ENCODE measurements around the gene H2BW1. TPM values are rescaled to one million over a fixed set of nuclear protein-coding genes. Genes with fewer than 3 reads are reported as not detected.
"Not testable (repeated sequence)": the region's sequence is repeated elsewhere in the genome, so short reads cannot be mapped to it uniquely, and the experiment has no call there.

The H2BW1 gene
- total RNA-seq, 4 donors from 2014 or later = not detected

- no peak for TF ChIP-seq CTCF (IDR thresholded peaks at IDR 0.05; ENCODE audit: low read depth)
Measured at GRCh38 chrX:104008831-104009230, 4.7 kb downstream of the H2BW1 start.

GRCh38 chrX:103999234-103999633, 14.3 kb downstream of the H2BW1 start:
- TF ChIP-seq CTCF (IDR thresholded peaks at IDR 0.05; ENCODE audit: low read depth) = no peak

GRCh38 chrX:103962411-103963278, 50.9 kb downstream of the H2BW1 start, which contains the start of gene TMSB15B:
Gene TMSB15B, plus strand, starts transcription at chrX:103962627.
- TF ChIP-seq CTCF (IDR thresholded peaks at IDR 0.05; ENCODE audit: low read depth) = not testable (repeated sequence)

Other genes with a start within 250 kb of the H2BW1 start
- 1 to 10 TPM in 3 of 4 donors, under 1 TPM in 1; 0.98 to 1.3 (median 1.2) TPM for gene PLP1, start 236.9 kb downstream of the H2BW1 start, total RNA-seq
- 1 to 10 TPM in 3 of 4 donors, under 1 TPM in 1; 0.85 to 2.0 (median 1.5) TPM for gene RAB9B, start 181.5 kb downstream of the H2BW1 start, total RNA-seq
- 1 to 10 TPM in 3 of 4 donors, under 1 TPM in 1; 0.66 to 3.3 (median 1.5) TPM for gene TMSB15B, start 51.1 kb downstream of the H2BW1 start, total RNA-seq
- not detected for gene H2BW2, start 26.2 kb upstream of the H2BW1 start, total RNA-seq
- gene TMSB15C, start 62.5 kb upstream of the H2BW1 start, total RNA-seq = 1 to 10 TPM in 2 of 4 donors, under 1 TPM in 2; 0.38 to 2.7 (median 1.2) TPM
- gene ZCCHC18, start 98.8 kb upstream of the H2BW1 start, total RNA-seq = 1 to 10 TPM in 1 of 4 donors, under 1 TPM in 2, not detected in 1; 0.19 to 1.1 (median 0.51) TPM
- gene SLC25A53, start 143.3 kb upstream of the H2BW1 start, total RNA-seq = 10 to 100 TPM; 10.6 to 24.5 (median 17.3) TPM
- 10 to 100 TPM; 33.5 to 93.1 (median 54.7) TPM for gene FAM199X, start 152.7 kb upstream of the H2BW1 start, total RNA-seq
- gene ESX1, start 241.2 kb upstream of the H2BW1 start, total RNA-seq = not detected

Data from subcutaneous adipose tissue (tissue), 4 donors.